Kidney glomerular epithelial cell (primary cell): ENCODE measurements around the gene RBM33.

Experiments used
- DNase-seq: peaks from one replicate; lab custom pipeline; 2025; lab: John Stamatoyannopoulos, UW

Gene RBM33

GRCh38 chr7:155629171-155629570 lies 15.3 kb upstream of the RBM33 start:
- no peak for DNase-seq

GRCh38 chr7:155631155-155631554 lies 13.3 kb upstream of the RBM33 start:
- no peak for DNase-seq

GRCh38 chr7:155635817-155636216 lies 8.6 kb upstream of the RBM33 start:
- DNase-seq, result no peak

- DNase-seq, result no peak
Observed at GRCh38 chr7:155637155-155637554, 7.3 kb upstream of the RBM33 start.

- DNase-seq, result no peak
Observed at GRCh38 chr7:155638366-155638765, 6.1 kb upstream of the RBM33 start.

- DNase-seq, result no peak
Observed at GRCh38 chr7:155639958-155640520, 4.4 kb upstream of the RBM33 start.

GRCh38 chr7:155640629-155641028 lies 3.8 kb upstream of the RBM33 start:
- no peak for DNase-seq

- no peak for DNase-seq
Observed at GRCh38 chr7:155643804-155644177, 670 bp upstream of the RBM33 start.

GRCh38 chr7:155644971-155645509 lies 579 bp downstream of the RBM33 start:
- no peak for DNase-seq

- no peak for DNase-seq
Observed at GRCh38 chr7:155645662-155646061, 1.2 kb downstream of the RBM33 start.

- no peak for DNase-seq
Observed at GRCh38 chr7:155646669-155647068, 2.2 kb downstream of the RBM33 start.

GRCh38 chr7:155647302-155647701 lies 2.8 kb downstream of the RBM33 start:
- no peak for DNase-seq

- no peak for DNase-seq
Observed at GRCh38 chr7:155647734-155648133, 3.3 kb downstream of the RBM33 start.

GRCh38 chr7:155648752-155649339 lies 4.4 kb downstream of the RBM33 start:
- no peak for DNase-seq

- no peak for DNase-seq
Observed at GRCh38 chr7:155649588-155649987, 5.1 kb downstream of the RBM33 start.

- no peak for DNase-seq
Observed at GRCh38 chr7:155652156-155653114, 8.0 kb downstream of the RBM33 start.

GRCh38 chr7:155653803-155654202 lies 9.3 kb downstream of the RBM33 start:
- DNase-seq, result no peak

GRCh38 chr7:155656891-155657290 lies 12.4 kb downstream of the RBM33 start:
- no peak for DNase-seq

- no peak for DNase-seq
Observed at GRCh38 chr7:155660059-155660757, 15.7 kb downstream of the RBM33 start.

GRCh38 chr7:155660758-155661093 lies 16.3 kb downstream of the RBM33 start:
- DNase-seq, result no peak

GRCh38 chr7:155662343-155663043 lies 18.0 kb downstream of the RBM33 start:
- no peak for DNase-seq

- DNase-seq, result no peak
Observed at GRCh38 chr7:155663937-155664336, 19.5 kb downstream of the RBM33 start.
